Stomach (tissue), 4 donors: ENCODE results near the gene DENND6A.

ENCODE experiments used
- POLR2AphosphoS5 ChIP-seq, 3 donors: sonication (generic); formaldehyde crosslinking; IDR thresholded peaks; one replicate each; pipeline ENCODE4 v1.6.1; 2016; ENCODE audit warnings: antibody characterized with exemption in 3 of 3
- TF ChIP-seq, protein P1 (sequence below), 7 experiments: fragments of 450-650 bp in 4 of 7; fragments of 200-600 bp in 3 of 7; sonication (generic) in 3 of 7; IDR thresholded peaks; one replicate each; pipeline ENCODE4 v1.5.1; 2016 to 2019; ENCODE audit warnings: antibody characterized with exemption in 7 of 7, control low read depth in 2 of 7, mild to moderate bottlenecking in 1 of 7

GRCh38 chr3:57661404-57661803, 31.5 kb downstream of the DENND6A start:
- TF ChIP-seq, protein P1, sequence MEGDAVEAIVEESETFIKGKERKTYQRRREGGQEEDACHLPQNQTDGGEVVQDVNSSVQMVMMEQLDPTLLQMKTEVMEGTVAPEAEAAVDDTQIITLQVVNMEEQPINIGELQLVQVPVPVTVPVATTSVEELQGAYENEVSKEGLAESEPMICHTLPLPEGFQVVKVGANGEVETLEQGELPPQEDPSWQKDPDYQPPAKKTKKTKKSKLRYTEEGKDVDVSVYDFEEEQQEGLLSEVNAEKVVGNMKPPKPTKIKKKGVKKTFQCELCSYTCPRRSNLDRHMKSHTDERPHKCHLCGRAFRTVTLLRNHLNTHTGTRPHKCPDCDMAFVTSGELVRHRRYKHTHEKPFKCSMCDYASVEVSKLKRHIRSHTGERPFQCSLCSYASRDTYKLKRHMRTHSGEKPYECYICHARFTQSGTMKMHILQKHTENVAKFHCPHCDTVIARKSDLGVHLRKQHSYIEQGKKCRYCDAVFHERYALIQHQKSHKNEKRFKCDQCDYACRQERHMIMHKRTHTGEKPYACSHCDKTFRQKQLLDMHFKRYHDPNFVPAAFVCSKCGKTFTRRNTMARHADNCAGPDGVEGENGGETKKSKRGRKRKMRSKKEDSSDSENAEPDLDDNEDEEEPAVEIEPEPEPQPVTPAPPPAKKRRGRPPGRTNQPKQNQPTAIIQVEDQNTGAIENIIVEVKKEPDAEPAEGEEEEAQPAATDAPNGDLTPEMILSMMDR (IDR thresholded peaks at IDR 0.05): no peak
- no peak for TF ChIP-seq POLR2AphosphoS5 (IDR thresholded peaks at IDR 0.05)
